GM23248 (cell line): Measurements from ENCODE around the gene MAN1A1.

Experiments
- EZH2 ChIP-seq: fragments of 200-600 bp; sonication (generic); IDR thresholded peaks from 2 replicates; pipeline ENCODE4 v1.6.1; 2018; ENCODE audit warnings: antibody characterized with exemption, mild to moderate bottlenecking; ENCODE audit not compliant: insufficient read depth, poor library complexity, severe bottlenecking
- EZH2phosphoT487 ChIP-seq: fragments of 200-600 bp; sonication (generic); IDR thresholded peaks from 2 replicates; pipeline ENCODE4 v1.6.1; 2018; ENCODE audit warnings: antibody characterized with exemption, moderate library complexity, mild to moderate bottlenecking, low read depth; ENCODE audit not compliant: insufficient read depth

DNA sequence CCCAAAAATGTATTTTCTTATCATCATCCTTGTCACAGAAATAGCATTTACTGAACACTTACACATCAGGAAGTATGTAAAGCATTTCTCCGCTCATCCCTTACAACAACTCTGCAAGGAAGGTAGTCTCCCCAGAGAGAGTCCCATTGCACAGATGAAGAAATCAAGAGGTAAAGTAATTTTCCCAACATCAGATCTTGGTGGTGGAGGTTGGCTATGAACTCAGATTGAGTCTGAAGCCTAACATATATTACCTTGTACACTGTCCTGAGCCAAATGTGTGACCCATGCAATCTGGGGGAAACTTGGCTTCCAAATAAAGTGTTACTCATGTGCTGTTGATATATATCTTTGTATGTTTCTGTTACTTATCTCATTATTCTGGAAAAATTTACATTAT lies 31.4 kb downstream of the MAN1A1 start:
- TF ChIP-seq EZH2phosphoT487, result no peak
- no peak for TF ChIP-seq EZH2
